HG03354 (cell line): Measurements from ENCODE around the gene ZNHIT3.
A peak's percentile ranks its signal among the peaks of the same experiment; 100 is the strongest.
"Not testable (repeated sequence)": the region's sequence is repeated elsewhere in the genome, so short reads cannot be mapped to it uniquely, and the experiment has no call there.

Source experiments
- ATAC-seq: cut with Tn5 transposase; IDR thresholded peaks from one replicate; pipeline ENCODE4 v1.9.1; 2021; ENCODE audit warnings: mild to moderate bottlenecking; ENCODE audit not compliant: unreplicated experiment, poor library complexity, severe bottlenecking

ZNHIT3 gene

DNA sequence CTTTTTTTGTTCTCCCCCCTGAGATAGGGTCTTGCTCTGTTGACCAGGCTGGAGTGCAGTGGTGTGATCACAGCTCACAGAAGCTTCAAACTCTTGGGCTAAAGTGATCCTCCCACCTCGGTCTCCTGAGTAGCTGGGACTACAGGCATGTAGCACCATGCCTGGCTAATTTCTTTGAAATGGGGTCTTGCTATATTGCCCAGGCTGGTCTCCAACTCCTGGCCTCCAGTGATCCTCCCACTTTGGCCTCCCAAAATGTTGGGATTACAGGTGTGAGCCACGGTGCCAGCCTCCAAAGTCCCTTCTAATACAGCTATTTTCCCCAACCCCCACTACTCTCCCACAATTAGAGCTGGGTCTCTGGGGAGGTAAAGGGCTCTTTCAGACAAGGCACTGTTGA lies 22.0 kb downstream of the ZNHIT3 start:
- not testable (repeated sequence) for ATAC-seq

DNA sequence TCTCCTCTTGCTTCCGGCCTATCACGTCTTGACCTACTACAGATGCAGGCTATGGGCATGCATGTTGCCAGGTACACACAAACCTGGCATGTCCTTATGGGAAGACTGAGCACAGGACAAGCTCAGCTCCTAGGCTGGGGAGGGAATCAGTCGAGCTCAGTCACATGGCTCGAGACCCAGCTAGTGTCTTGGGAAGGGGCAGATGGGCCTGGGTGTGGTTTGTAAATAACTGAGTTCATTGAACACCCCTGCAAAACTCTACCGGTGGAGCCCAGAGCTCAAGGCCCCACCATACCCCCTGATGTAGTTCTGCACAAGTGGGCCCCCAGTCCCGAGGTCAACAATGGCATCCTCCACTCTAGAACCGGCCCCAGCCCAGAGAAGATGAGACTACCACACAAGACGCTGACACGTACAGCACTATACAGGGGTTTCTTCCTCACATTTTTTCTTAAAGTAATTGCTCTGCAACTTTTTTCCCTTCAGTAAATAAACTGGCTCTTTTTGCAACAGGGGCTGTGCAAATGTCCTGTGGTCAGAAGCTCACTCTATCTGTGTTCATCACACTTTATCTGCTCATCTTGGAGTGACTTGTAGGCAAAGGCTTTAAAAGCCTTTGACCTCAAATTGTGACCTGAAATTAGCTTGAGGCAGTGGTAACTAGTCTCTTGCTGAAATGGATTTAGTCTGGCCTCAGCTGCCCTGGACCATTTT lies 22.9 kb downstream of the ZNHIT3 start:
- ATAC-seq, result no peak

DNA sequence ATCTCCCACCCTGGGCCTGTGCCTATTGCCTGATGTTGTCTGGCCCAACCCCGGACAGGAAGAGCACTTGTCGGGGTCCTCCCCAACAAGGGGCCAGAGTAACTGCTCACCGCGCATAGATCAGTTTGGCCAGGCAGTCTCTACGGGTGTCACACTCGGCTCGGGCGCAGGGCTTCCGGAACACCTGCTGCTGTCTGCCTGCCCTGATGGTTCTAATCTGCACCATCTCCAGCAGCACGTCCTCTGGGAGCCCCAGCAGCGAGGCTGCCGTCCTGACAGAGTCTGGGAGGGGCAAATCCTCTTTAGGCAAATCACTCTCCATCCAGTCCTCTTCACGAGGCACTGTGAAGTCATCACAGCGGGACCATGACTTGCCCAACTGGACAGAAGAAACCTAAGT lies 24.2 kb downstream of the ZNHIT3 start:
- no peak for ATAC-seq

DNA sequence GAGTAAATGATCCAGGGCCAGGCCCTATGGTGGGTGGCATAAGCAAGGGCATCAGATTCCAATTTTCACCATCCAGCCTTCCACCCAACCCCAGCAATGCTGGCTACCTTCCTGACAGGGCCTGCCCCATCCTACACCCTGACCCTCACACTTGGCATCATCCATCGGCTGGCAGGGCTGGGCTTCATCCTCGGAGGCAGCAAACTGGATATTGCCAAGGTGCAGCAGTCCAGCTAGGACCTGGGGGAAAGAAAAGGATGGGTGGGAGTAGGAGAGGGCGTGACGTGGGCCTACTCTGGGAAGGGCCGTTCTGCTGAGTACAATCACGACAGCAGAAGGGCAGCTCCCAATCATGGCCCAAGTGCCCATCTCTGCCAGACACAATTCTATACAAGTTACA lies 24.7 kb downstream of the ZNHIT3 start:
- ATAC-seq, result no peak

DNA sequence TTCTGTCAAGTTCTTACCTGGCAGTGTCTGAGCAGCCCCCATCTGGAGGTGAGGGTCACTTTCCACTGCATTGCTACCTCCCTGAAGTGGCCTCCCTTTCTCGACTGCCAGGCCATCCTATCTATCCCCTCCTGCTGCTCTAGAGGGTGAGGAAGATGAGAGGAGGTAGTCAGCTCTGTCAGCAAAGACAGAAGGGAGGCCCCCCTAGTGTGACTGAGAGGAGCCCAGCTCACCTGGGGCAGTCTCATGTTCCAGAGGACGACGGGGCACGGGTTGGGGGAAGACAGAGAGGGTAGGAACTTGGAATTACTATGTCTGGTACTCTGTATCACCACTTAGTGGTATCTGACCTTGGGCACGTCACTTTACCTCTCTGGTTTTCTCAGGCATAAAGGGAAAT lies 26.2 kb downstream of the ZNHIT3 start:
- ATAC-seq, result no peak

DNA sequence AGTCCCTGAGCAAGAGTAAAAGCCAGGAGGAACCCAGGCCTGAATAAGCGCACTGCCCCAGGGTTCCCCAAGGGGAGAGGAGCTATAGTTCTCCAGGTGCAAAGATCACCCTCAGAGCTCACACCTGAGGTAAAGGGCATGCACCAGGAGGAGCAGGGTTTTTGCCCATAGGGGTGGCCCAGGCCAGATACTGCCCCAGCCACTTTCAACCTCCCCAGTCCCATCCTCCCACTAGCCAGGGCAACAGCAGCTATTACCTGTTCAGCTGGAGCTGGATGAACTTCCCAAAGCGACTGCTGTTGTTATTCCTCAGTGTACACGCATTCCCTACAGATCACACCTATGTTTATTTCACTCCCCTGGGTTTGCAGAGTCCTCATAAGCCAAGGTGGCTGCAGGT lies 28.4 kb downstream of the ZNHIT3 start:
- no peak for ATAC-seq

DNA sequence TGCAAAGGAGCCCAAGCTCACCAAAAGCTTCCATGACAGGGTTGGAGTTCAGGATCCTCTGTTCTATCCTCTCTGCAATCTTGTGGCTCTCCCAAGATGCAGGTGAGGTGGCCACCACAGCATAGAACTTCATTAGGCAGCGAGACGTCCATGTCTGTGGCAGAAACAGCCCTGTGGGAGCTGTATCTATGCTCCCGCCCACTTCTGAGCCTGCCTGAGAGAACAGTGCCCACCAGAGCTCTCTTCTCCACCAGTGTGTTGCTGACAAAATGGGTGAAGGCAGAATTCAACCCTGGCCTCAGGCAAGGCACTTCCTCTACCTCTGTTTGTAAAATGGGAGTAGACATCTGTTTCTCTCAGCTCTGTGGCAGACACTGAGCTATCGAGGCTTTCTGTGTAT lies 29.4 kb downstream of the ZNHIT3 start:
- no peak for ATAC-seq

DNA sequence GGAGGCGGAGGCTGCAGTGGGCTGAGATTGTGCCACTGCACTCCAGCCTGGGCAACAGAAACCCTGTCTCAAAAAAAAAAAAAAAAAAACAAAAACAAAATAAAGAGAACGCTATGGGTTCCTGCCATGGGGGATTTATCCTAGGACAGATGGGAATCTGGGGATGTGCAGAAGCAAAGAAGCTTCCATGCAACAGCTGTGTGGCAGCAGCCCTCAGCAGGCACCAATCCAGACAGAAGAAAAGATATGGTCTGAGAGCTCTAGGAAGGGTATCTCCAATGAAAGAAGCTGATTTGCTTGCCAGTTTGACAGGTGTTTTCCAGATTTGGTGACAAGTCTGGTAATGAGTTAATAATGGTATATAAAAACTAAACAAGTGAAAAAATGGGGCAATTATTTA lies 36.6 kb downstream of the ZNHIT3 start:
- no peak for ATAC-seq

DNA sequence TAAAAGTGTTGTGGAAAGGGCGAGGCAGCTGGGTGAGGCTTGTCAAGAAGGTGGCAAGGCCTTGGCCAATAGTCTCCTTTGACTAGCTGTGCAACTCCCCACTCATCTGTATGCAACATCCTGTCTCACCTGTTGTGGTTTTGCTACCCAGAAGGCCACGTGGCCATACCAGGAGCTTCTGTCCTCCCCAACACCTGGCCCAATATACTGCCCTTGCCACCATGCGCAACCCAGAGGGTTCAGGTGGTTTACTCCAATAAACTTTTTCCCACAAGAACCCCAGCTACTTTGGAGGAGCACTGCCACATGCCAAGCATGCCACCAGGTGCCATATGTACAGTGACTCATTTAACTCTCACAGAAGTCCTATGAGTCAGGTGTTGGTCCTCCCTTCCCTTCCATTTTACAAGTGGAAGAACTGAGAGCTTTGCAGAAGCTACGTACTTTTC lies 38.0 kb downstream of the ZNHIT3 start:
- no peak for ATAC-seq

DNA sequence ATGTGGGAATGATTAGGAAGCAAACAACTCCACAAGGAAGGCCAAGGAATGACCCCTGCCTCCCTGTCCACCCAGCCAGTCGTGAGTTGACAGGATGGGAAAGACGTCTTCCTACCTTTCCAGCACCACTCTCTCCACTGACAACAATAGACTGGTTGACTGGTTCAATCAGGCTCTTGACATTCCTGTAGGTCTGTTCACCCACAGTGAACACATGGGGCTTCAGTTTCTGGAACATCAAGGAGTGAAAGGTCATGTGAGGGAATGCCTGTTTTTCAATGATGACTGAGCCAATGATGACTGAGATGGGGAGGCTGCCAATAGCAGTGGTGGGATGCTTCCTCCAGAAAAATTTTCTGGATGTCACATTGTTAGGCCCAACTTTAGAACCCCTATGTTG lies 38.6 kb downstream of the ZNHIT3 start:
- ATAC-seq, result no peak

DNA sequence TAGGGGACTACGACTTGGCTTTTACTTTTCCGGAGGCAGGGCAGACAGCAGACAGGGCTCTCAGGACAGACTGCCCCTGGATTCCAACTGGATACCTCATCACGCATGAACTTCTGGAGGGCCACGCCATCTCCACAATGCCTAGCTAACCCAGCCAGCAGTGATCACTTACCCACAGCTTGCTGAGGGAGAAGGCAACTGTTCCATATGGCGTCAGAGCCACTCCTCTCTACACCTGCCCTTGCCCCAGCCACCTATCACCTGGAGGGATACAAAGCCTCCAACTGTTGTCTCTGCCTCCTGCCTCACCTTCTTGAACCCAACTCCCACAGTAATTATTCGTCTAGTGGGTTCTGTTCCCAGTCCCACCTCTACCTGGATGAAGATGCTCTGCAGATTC lies 39.4 kb downstream of the ZNHIT3 start:
- ATAC-seq, result no peak

DNA sequence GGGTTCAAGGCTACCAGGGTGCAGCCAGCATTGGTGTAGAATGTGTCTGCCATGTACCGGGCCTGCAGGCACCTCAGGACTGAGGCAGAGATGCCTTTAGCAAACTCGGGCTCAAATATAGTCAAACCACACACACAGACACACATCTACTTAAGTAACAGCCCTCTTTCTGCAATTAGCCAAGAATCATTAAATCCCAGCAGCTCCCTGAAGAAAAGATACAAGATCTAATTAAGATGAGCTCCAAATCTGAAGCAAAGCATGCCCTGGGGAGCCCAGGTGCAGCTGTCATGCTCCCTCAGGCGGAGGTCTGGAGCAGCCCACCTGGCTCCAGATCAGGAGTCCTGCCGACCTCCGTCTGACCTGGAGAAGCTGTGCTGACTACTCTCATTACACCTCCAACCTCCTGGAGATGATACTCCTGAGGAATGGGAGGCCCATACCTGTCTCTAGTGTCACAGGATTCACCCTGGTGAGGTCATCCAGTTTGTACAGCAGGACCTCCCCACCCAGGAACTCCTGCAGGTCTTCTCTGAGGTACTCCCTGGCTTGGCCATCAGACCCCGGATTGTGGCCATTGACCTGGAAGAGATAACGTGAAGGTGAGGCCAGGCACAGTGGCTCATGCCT lies 41.3 kb downstream of the ZNHIT3 start:
- no peak for ATAC-seq

DNA sequence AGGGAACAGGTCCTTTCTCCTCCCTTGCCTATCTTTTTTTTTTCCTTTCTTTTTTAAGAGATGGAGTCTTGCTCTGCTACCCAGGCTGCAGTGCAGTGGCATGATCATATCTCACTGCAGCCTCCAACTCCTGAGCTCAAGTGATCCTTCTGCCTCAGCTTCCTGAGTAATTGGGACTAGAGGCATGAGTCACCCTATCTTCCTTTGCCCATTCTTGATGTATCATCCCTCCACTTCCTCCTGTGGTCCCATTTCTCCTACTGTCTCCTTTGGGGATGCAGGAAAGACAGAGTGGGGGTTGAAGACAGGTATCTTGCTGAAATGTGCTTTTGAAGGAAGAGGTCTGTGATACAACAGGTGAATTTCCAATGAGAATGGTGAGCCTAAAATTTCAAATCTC lies 42.6 kb downstream of the ZNHIT3 start:
- no peak for ATAC-seq

DNA sequence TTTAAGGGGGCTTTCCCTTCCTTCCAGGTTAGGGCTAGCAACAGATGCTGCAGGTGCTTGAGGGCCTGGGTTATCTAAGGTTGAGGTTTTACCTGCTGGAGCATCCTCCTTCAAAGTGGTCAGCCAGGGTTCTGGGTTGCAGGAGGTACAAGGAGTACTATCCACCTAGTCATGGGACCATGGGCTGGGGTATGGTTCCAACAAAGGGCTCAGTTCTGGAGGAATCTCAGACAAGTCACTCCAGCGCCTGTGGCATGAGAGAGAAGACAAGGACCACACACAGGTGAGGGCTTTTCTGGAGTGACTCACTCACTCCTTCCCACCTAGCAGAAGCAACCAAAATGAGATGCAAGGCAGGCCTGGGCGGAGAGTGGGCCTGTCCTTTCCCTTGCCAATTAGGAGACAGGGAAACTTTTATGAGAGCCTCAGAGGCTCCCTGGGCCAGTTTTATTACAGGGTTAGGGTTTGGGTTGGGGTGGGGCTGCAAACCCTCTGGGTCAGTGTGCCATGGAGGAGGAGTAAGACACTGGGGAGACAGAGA lies 46.0 kb downstream of the ZNHIT3 start:
- no peak for ATAC-seq

DNA sequence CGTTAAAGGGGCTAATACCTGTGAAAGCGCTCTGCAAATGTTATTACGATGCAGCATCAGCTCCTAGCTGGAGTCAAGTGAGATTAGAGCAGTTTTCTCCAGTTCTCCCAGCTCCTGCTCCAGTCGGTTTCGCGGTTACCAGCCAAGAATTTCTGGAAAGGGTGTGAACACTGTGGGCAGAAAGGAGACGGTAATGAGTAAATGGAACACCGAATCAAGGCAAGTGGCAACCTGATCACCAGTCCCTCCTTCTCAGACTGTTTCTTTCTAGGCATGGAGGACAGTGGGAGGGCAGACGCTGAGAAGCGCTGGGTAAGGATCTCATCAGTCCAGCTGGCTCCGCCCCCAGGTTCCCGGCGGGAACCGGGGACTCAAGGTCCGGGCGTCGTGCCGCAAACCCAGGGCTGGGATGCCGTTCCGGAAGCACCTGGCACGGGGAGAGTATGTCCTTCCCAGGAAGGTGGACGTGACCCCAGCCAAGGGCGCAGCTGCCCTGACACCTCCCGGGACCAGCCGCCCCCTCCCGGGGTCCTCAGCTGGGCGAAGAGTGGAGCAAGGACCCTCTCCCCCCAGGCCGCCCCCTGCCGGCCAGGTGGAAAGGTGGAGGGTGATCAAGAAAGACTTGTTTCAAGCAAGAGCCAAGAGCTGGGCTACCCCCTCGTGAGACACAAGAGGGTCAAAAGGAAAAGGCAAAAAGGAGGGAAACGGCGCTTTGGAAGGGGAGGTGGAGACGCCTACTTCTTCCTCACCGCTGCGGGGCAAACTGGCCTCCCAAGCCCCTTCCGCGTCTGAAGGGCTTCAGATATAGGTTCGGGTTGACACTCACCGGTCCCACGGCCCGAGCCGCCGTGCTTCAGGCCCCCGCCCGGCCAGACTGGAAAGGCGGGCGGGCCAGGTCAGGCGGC lies 47.7 kb downstream of the ZNHIT3 start:
- ATAC-seq, result peak; percentile 38

DNA sequence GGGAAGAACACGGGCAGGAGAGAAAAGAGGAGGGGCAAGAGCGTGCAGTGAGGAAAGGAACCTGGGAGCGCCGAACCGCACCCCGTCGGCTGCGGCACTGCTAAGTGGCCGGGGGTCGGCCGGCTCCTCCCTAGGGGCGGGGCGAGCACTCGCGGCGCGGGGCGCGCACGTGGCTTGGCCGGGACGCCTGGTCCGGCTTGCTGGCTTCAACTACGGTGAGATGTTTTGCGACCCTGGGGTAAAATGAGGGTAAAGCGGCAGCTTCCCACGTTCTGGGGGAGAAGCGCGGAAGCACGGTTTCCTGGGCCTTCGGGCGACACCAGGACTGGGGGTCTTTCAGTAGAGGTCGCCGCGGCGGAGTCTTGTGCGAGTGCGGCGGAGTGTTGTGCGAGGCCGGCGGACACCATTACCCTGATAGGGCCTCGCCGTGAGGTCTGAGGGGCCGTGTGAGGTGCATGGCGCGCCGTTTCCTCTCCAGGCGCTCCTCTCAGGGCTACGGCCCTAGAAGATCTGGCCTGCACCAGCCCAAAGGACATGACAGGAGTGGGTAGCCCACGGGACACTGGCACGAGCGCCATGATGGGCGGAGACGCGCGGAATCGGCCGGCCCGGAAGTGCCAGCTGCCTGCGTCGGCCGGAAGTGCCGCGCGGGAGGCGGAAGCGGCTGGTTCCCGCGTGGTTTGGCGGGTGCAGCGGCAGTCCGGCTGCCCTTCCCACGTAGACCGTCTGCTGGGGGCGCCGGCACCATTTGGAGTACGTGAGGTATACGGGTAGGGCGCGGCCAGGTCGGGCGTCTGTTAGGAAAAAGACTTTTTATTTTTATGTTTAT lies 48.6 kb downstream of the ZNHIT3 start, which contains the start of the genes MYO19 and PIGW:
TSS of gene MYO19 (minus strand) at position 29 of the 829 bp plus-strand sequence. CDS start 2,330 bp downstream, outside the sequence.
TSS of gene PIGW (plus strand) at position 148 of the 829 bp plus-strand sequence. CDS start 2,115 bp downstream, outside the sequence.
- ATAC-seq, result peak; percentile 80

DNA sequence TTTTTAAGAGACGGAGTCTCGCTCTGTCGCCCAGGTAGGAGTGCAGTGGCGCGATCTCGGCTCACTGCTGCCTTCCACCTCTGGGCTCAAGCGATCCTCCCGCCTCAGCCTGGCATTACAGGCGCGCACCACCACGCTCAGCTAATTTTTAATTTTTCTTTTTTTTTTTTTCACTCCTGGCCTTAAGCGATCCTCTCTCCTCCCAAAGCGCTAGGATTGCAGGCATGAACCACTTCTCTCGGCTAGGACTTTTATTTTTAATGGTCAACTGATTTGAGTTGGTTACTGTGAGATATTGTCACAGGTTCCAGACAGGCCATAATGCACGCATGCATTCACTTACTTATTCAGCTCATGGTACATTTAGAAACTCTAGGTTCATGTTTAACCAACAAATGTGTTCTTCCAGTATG lies 49.2 kb downstream of the ZNHIT3 start:
- peak; percentile 28 for ATAC-seq

DNA sequence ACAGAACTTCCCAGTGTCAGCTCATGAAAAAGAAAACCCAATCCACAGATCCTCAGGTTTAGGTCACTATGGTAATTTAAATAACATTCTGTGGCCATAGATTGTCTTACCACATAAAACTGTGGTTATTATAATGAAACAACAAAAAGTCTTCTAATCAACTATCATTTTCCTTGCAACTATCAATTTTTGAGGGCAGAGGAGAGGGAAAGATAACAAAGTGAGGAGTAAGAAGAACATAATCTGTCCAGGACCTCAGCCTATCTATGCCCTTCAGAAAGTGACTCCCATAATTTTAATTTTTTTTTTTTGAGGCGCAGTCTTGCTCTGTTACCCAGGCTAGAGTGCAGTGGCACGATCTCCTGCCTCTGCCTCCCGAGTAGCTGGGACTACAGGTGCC lies 54.2 kb downstream of the ZNHIT3 start:
- ATAC-seq, result no peak

DNA sequence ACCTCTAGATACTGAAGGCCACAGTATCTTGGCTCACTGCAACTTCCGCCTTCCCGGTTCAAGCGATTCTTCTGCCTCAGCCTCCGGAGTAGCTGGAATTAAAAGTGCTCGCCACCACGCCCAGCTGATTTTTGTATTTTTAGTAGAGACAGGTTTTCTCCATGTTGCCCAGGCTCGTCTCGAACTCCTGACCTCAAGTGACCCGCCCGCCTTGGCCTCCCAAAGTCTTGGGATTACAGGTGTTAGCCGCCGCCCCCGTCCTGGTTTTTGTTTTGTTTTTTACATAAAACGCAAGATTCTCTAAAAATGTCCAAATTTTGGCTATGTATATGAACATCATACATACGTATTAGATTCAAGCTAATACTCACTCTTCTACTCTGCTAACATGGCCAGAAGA lies 56.3 kb downstream of the ZNHIT3 start:
- ATAC-seq, result no peak

DNA sequence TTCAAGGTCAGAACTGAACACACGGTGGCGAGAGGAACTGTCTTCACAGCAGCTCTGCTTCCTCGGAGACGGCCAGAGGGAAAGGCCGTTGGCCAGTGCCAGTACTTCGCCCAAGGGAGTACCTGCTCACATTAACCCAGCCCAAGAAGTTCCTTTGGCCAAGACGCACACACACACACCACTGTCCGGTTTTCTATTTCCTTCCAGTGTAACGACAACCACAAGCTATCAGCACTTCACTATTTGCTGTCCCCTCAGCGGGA lies 57.5 kb downstream of the ZNHIT3 start:
- peak; percentile 4 for ATAC-seq
